Ovary (tissue), 9 donors: ENCODE data around the gene OBSCN. TPM values are rescaled to one million over a fixed set of nuclear protein-coding genes. Genes with fewer than 3 reads are reported as not detected.

Experiments used
- DNase-seq, 5 donors: peaks; one replicate each; pipeline ENCODE4 v3.0.0-alpha.2; 2019 to 2020
- H3K27ac ChIP-seq, 2 donors: fragments of 200-600 bp; one replicate each; pipeline versions ENCODE4 v1.5.1 to v1.8.0; 2019 to 2022
- H3K27me3 ChIP-seq: fragments of 200-600 bp; one replicate; pipeline ENCODE4 v1.8.0; 2022
- H3K36me3 ChIP-seq: fragments of 200-600 bp; sonication (generic); one replicate; pipeline ENCODE4 v1.5.1; 2019
- H3K4me1 ChIP-seq: one replicate; pipeline ENCODE4 v1.8.1; 2013; ENCODE audit warnings: mild to moderate bottlenecking, moderate library complexity; ENCODE audit not compliant: insufficient read depth
- H3K4me3 ChIP-seq: fragments of 200-600 bp; sonication (generic); one replicate; pipeline ENCODE4 v1.5.1; 2017
- H3K9me3 ChIP-seq, 2 donors: fragments of 200-600 bp in 1 of 2; sonication (generic) in 1 of 2; one replicate each; pipeline versions ENCODE4 v1.5.1 to v1.8.1; 2013 to 2019; ENCODE audit warnings: mild to moderate bottlenecking in 1 of 2, moderate library complexity in 1 of 2
- EP300 ChIP-seq: sonication (generic); formaldehyde crosslinking; IDR thresholded peaks from one replicate; pipeline ENCODE4 v1.6.1; 2017; ENCODE audit warnings: antibody characterized with exemption
- POLR2A ChIP-seq: fragments of 450-650 bp; IDR thresholded peaks from one replicate; pipeline ENCODE4 v1.6.1; 2017; ENCODE audit warnings: antibody characterized with exemption, mild to moderate bottlenecking, moderate library complexity
- WGBS, 3 donors: extraction: QIAGEN DNeasy Blood & Tissue Kit in 1 of 3; methylation state at CpG; one replicate each; pipeline versions ENCODE4 v1.1.5 to v1.1.7; 2013 to 2017; 5-methylcytosine and 5-hydroxymethylcytosine counted together
- intact Hi-C, 4 donors: fragments of 100-400 bp; cut with DNase I; formaldehyde crosslinking; loops; one replicate each; pipeline versions ENCODE4 v1.11.0 to v1.15.1; 2022 to 2023
- polyA plus RNA-seq, 2 donors: library from polyadenylated mRNA; stranded (reverse); fragments of 200-250 nt in 1 of 2; fragments of 350-450 nt in 1 of 2; fragmentation: Illumina TruSeq in 1 of 2; extraction: RNeasy Lipid Tissue Mini Kit (QIAGEN cat#74804) in 1 of 2; gene quantifications; one replicate each; pipeline ENCODE4 v1.2.3, GENCODE V29; 2013 to 2014
- total RNA-seq, 7 donors: library from RNA; depleted of rRNA in 2 of 7; stranded (reverse); fragments of >200 nt in 2 of 7; fragmentation: NEBNext Ultra II Directional in 3 of 7; extraction: Animal tissue kit (Norgen Biotek cat#: 25700) in 3 of 7; gene quantifications; one replicate each; pipeline versions ENCODE4 v1.1.0 to v1.2.4, GENCODE V29; 2016 to 2023
- TF ChIP-seq, protein P1 (sequence below), 3 donors: fragments of 450-650 bp in 2 of 3; fragments of 200-600 bp in 1 of 3; IDR thresholded peaks; one replicate each; pipeline versions ENCODE4 v1.5.1 to v1.8.0; 2016 to 2022; ENCODE audit warnings: antibody characterized with exemption in 3 of 3, mild to moderate bottlenecking in 1 of 3
- donor health status: DM: no; HTN: no; CAD: no; lungs with moderate emphysema.
- donor health status: DM: no; HTN: no; CAD: no.
- donor health status: Bipolar disorder and iron deficiency.
- donor health status: DM: yes; HTN: yes; CAD: no.
- donor health status: DM: no; HTN: no; CAD: no.
- donor health status: DM: yes; HTN: yes; CAD: no.

OBSCN gene
- total and polyA plus RNA-seq, 9 donors: 3.5 to 37.1 (median 29.0) TPM

DNA sequence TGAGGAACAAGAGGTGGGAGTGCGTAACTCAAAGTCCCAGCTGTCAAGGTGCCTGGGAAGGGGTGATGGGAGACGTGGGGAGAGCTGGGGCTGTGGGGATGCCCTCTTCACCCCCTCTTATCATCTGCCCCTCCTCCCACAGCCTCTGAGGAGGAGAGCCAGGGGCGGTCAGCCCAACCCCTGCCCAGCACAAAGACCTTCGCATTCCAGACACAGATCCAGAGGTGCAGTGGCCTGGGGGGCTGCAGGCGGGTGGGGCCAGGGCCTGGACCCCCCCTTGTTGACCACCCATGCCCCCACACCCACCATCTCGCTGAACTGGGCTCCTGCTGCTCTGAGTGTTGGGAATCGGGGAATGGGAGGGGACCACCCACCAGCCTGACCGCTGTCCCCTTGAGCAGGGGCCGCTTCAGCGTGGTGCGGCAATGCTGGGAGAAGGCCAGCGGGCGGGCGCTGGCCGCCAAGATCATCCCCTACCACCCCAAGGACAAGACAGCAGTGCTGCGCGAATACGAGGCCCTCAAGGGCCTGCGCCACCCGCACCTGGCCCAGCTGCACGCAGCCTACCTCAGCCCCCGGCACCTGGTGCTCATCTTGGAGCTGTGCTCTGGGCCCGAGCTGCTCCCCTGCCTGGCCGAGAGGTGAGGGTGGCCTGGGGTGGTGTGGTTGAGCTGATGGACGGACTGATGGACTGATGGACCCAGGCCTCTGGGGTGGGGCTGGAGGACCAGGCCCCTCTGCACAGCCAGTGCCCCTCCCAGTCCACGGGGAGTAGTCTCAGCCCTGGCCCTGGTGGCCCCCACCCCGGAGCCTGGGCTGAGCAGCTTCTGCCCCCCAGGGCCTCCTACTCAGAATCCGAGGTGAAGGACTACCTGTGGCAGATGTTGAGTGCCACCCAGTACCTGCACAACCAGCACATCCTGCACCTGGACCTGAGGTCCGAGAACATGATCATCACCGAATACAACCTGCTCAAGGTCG lies 169.1 kb downstream of the OBSCN start:
- H3K27me3 ChIP-seq: no peaks in the 10 kb centered on the region
- TF ChIP-seq, protein P1, sequence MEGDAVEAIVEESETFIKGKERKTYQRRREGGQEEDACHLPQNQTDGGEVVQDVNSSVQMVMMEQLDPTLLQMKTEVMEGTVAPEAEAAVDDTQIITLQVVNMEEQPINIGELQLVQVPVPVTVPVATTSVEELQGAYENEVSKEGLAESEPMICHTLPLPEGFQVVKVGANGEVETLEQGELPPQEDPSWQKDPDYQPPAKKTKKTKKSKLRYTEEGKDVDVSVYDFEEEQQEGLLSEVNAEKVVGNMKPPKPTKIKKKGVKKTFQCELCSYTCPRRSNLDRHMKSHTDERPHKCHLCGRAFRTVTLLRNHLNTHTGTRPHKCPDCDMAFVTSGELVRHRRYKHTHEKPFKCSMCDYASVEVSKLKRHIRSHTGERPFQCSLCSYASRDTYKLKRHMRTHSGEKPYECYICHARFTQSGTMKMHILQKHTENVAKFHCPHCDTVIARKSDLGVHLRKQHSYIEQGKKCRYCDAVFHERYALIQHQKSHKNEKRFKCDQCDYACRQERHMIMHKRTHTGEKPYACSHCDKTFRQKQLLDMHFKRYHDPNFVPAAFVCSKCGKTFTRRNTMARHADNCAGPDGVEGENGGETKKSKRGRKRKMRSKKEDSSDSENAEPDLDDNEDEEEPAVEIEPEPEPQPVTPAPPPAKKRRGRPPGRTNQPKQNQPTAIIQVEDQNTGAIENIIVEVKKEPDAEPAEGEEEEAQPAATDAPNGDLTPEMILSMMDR (IDR thresholded peaks at IDR 0.05): no peak
- no peak for TF ChIP-seq EP300
- TF ChIP-seq POLR2A: no peak
- H3K27ac ChIP-seq: no peak overlapping the region
- peaks cover 14% of the 10 kb centered on the region for H3K4me1 ChIP-seq
- DNase-seq: peak in 3 of 5 donors; percentile 16 to 50 (median 31)
- no peaks in the 10 kb centered on the region for H3K36me3 ChIP-seq
- no peak overlapping the region for H3K4me3 ChIP-seq
- H3K9me3 ChIP-seq: no peaks in the 10 kb centered on the region
- intact Hi-C loops: loop anchor here in 1 of 4 donors (10.0 kb wide), 1 partner anchor 78 kb away; a partner anchor contains a TSS
- WGBS, 3 donors: 93 to 96% (median 94%) methylated on average over 19 to 31 of the region's 31 CpGs

DNA sequence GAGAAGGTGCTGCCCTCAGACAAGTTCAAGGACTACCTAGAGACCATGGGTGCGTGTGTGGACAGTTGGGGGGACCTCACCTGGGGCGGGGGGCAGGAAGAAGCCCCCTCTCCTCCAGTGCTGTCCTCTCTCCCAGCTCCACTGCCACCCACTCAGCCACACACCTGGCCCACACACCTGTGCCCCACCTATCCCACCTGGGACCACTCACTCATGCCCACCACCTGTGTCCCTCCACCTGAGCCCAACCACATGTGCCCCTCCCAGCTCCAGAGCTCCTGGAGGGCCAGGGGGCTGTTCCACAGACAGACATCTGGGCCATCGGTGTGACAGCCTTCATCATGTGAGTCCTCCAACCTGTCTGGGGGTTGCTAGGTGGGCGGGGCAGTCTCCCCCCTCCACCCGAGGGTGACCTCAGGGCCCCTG lies 169.8 kb downstream of the OBSCN start:
- 68 to 74% (median 72%) methylated on average over 5 of the region's 5 CpGs for WGBS, 3 donors
- Histone ChIP-seq H3K36me3 (no peaks in the 10 kb centered on the region), H3K27ac (peak overlapping the region in 1 of 2 donors; percentile 62), H3K4me3 (no peak overlapping the region), H3K4me1 (peaks cover 14% of the 10 kb centered on the region), H3K9me3 (no peaks in the 10 kb centered on the region), H3K27me3 (no peaks in the 10 kb centered on the region)
- TF ChIP-seq, protein P1 (IDR thresholded peaks at IDR 0.05): no peak
- no peak for TF ChIP-seq POLR2A
- intact Hi-C loops: loop anchor here in 1 of 4 donors (10.0 kb wide), 1 partner anchor 77 kb away; a partner anchor contains a TSS
- no peak for DNase-seq

DNA sequence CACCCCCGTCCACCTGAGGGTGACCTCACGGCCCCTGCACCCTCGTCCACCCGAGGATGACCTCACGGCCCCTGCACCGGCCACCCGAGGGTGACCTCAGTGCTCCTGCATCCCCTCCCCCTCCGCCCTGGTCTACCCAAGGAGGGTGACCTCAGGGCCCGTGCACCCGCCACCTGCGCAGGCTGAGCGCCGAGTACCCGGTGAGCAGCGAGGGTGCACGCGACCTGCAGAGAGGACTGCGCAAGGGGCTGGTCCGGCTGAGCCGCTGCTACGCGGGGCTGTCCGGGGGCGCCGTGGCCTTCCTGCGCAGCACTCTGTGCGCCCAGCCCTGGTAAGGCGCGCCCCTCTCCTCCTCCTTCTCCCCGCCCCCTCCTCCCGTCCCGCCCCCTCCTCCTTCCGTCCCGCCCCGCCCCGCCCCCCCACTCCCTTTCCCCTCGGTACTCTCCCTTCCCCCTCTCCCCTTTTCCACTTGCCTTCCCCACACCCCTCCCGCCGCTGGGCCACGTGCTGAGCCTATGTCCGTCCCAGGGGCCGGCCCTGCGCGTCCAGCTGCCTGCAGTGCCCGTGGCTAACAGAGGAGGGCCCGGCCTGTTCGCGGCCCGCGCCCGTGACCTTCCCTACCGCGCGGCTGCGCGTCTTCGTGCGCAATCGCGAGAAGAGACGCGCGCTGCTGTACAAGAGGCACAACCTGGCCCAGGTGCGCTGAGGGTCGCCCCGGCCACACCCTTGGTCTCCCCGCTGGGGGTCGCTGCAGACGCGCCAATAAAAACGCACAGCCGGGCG lies 170.4 kb downstream of the OBSCN start:
- DNase-seq: peak; percentile 79 to 90 (median 84)

More for the DNA sequence above, 170.4 kb downstream of the OBSCN start:
- Histone ChIP-seq H3K9me3 (no peaks in the 10 kb centered on the region), H3K27ac (peak overlapping the region; percentile 54 to 62), H3K36me3 (no peaks in the 10 kb centered on the region), H3K27me3 (no peaks in the 10 kb centered on the region), H3K4me1 (peaks cover 14% of the 10 kb centered on the region), H3K4me3 (peak overlapping the region; percentile 26)
- TF ChIP-seq, protein P1 (IDR thresholded peaks at IDR 0.05): peak; percentile 35 to 91 (median 77)
- TF ChIP-seq POLR2A: no peak
- intact Hi-C loops: loop anchor here in 1 of 4 donors (10.0 kb wide), 1 partner anchor 77 kb away; a partner anchor contains a TSS
- WGBS, 3 donors: 4 to 7% (median 7%) methylated on average over 67 to 71 of the region's 73 CpGs
